ENCODE results near the gene DENND1A. TPM values are rescaled to one million over a fixed set of nuclear protein-coding genes. Genes with fewer than 3 reads are reported as not detected.

The DENND1A gene
- polyA plus RNA-seq, 2 donors: 4.6 to 4.8 TPM

DNA sequence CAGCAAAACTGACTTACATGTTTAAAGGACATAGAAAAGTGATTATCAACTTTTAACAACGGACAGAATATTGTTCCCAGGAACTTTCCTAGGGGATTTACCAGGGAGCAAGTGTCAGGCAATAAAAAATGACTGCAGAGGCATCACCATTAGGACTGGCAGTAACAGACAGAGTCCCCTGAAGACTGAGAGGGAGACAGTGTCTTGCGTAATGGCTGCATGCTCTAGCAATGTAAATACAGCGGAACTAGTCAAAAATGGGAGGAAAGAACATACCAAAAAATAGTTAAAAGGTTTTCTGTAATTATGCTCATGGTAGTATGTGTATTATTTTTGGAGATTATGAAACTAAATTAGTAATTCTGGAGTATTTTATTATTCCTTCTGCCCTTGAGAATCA is 392.1 kb downstream of the DENND1A start:
- Histone ChIP-seq H3K27me3 (ENCODE audit: control insufficient read depth in 1 of 2, insufficient read depth in 2 of 2, low read length in 2 of 2) (no peaks in the 10 kb centered on the region), H3K4me3 (ENCODE audit: low read depth in 1 of 2, low read length in 2 of 2) (no peak overlapping the region), H3K27ac (ENCODE audit: low read depth in 2 of 2, low read length in 1 of 2) (no peak overlapping the region), H3K9me3 (ENCODE audit: control insufficient read depth in 2 of 2, insufficient read depth in 1 of 2, low read depth in 1 of 2, low read length in 1 of 2) (no peaks in the 10 kb centered on the region), H3K4me1 (ENCODE audit: control insufficient read depth in 2 of 2, insufficient read depth in 2 of 2, low read length in 1 of 2) (no peaks in the 10 kb centered on the region), H3K36me3 (ENCODE audit: control insufficient read depth in 2 of 2, insufficient read depth in 2 of 2, low read length in 1 of 2) (no peaks in the 10 kb centered on the region)
- 91% methylated on average over 3 of the region's 3 CpGs for WGBS, 2 donors

DNA sequence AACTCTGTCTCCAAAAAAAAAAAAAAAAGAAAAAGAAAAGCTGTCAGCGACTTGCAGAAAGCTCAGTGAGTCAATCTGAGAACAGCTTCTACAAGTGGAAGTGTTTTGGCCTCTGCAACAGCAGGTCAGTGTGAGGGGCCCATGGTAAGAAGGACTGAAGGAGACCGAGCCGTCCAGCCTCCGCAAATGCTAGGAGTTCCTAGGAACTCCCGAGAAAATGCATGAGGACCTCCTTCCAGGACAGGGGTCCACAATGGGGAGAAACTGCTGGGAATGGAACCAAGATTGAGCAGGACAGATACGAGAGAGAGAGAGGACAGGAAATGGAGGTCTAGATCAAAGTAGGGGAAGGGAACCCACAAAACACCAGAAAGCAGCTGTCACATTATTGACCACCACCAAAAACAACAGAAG is 393.5 kb downstream of the DENND1A start:
- Histone ChIP-seq H3K36me3 (ENCODE audit: control insufficient read depth in 2 of 2, insufficient read depth in 2 of 2, low read length in 1 of 2) (no peaks in the 10 kb centered on the region), H3K9me3 (ENCODE audit: control insufficient read depth in 2 of 2, insufficient read depth in 1 of 2, low read depth in 1 of 2, low read length in 1 of 2) (no peaks in the 10 kb centered on the region), H3K27ac (ENCODE audit: low read depth in 2 of 2, low read length in 1 of 2) (no peak overlapping the region), H3K4me3 (ENCODE audit: low read depth in 1 of 2, low read length in 2 of 2) (no peak overlapping the region), H3K4me1 (ENCODE audit: control insufficient read depth in 2 of 2, insufficient read depth in 2 of 2, low read length in 1 of 2) (no peaks in the 10 kb centered on the region), H3K27me3 (ENCODE audit: control insufficient read depth in 1 of 2, insufficient read depth in 2 of 2, low read length in 2 of 2) (no peaks in the 10 kb centered on the region)
- WGBS, 2 donors: 90 to 94% methylated on average over 6 of the region's 6 CpGs

DNA sequence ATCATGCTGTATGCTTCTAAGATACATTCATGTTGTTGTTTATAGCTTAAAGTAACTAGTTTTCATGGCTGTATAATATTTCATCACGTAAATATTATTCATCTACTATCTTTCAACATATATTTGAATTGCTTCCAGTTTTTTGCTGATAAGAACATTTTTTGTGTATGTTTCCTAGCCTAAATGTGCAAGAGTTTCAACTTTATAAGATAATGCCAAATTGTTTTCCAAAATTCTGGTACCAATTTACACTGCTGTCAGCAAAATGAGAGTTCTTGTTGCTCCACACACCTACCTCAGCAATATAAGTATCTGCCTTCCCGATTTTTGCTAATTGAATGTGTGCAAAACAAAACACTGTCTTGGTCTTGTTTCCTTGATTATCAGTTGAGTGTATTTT is 395.6 kb downstream of the DENND1A start:
- 94 to 98% methylated on average over 2 of the region's 2 CpGs for WGBS, 2 donors
- Histone ChIP-seq H3K9me3 (ENCODE audit: control insufficient read depth in 2 of 2, insufficient read depth in 1 of 2, low read depth in 1 of 2, low read length in 1 of 2) (no peaks in the 10 kb centered on the region), H3K4me1 (ENCODE audit: control insufficient read depth in 2 of 2, insufficient read depth in 2 of 2, low read length in 1 of 2) (no peaks in the 10 kb centered on the region)

GRCh38 chr9:123530244-123530643 is 399.7 kb downstream of the DENND1A start:
- H3K27ac ChIP-seq (ENCODE audit: low read depth in 2 of 2, low read length in 1 of 2): no peak overlapping the region
- WGBS, 2 donors: 74 to 88% methylated on average over 4 of the region's 4 CpGs
- H3K4me3 ChIP-seq (ENCODE audit: low read depth in 1 of 2, low read length in 2 of 2): no peak overlapping the region
- H3K9me3 ChIP-seq (ENCODE audit: control insufficient read depth in 2 of 2, insufficient read depth in 1 of 2, low read depth in 1 of 2, low read length in 1 of 2): no peaks in the 10 kb centered on the region
- H3K4me1 ChIP-seq (ENCODE audit: control insufficient read depth in 2 of 2, insufficient read depth in 2 of 2, low read length in 1 of 2): no peaks in the 10 kb centered on the region
- H3K27me3 ChIP-seq (ENCODE audit: control insufficient read depth in 1 of 2, insufficient read depth in 2 of 2, low read length in 2 of 2): no peaks in the 10 kb centered on the region
- H3K36me3 ChIP-seq (ENCODE audit: control insufficient read depth in 2 of 2, insufficient read depth in 2 of 2, low read length in 1 of 2): no peaks in the 10 kb centered on the region

More for the DNA sequence above, 395.6 kb downstream of the DENND1A start:
- Histone ChIP-seq H3K36me3 (ENCODE audit: control insufficient read depth in 2 of 2, insufficient read depth in 2 of 2, low read length in 1 of 2) (no peaks in the 10 kb centered on the region), H3K27me3 (ENCODE audit: control insufficient read depth in 1 of 2, insufficient read depth in 2 of 2, low read length in 2 of 2) (no peaks in the 10 kb centered on the region), H3K27ac (ENCODE audit: low read depth in 2 of 2, low read length in 1 of 2) (no peak overlapping the region), H3K4me3 (ENCODE audit: low read depth in 1 of 2, low read length in 2 of 2) (no peak overlapping the region)

DNA sequence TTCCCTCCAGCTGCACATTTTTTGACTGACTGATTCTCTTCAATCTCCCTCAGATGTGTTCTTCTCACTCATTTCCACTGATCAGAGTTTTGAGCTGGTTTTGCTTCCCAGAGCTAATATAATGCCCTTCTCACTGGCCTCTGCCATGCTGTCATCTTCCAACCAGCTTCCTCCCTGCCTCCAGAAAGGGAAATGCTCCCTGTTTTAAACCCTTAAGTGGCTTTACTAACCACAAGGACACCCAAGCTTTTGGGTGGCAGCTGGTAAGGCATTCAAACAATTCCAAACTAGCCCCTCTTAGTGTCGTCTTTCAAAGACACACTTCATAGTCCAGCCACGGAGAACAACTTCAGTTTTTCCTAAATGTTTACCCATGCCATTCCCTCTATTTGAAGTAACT is 401.4 kb downstream of the DENND1A start:
- H3K27ac ChIP-seq (ENCODE audit: low read depth in 2 of 2, low read length in 1 of 2): no peak overlapping the region
- no peak overlapping the region for H3K4me3 ChIP-seq (ENCODE audit: low read depth in 1 of 2, low read length in 2 of 2)
- no peaks in the 10 kb centered on the region for H3K9me3 ChIP-seq (ENCODE audit: control insufficient read depth in 2 of 2, insufficient read depth in 1 of 2, low read depth in 1 of 2, low read length in 1 of 2)
- H3K27me3 ChIP-seq (ENCODE audit: control insufficient read depth in 1 of 2, insufficient read depth in 2 of 2, low read length in 2 of 2): no peaks in the 10 kb centered on the region
- H3K4me1 ChIP-seq (ENCODE audit: control insufficient read depth in 2 of 2, insufficient read depth in 2 of 2, low read length in 1 of 2): no peaks in the 10 kb centered on the region
- WGBS, 2 donors: 82 to 87% methylated on average over 2 of the region's 2 CpGs
- no peaks in the 10 kb centered on the region for H3K36me3 ChIP-seq (ENCODE audit: control insufficient read depth in 2 of 2, insufficient read depth in 2 of 2, low read length in 1 of 2)

GRCh38 chr9:123527981-123528380 is 401.9 kb downstream of the DENND1A start:
- H3K36me3 ChIP-seq (ENCODE audit: control insufficient read depth in 2 of 2, insufficient read depth in 2 of 2, low read length in 1 of 2): no peaks in the 10 kb centered on the region
- 96 to 97% methylated on average over 2 of the region's 2 CpGs for WGBS, 2 donors
- H3K4me1 ChIP-seq (ENCODE audit: control insufficient read depth in 2 of 2, insufficient read depth in 2 of 2, low read length in 1 of 2): no peaks in the 10 kb centered on the region
- H3K27ac ChIP-seq (ENCODE audit: low read depth in 2 of 2, low read length in 1 of 2): no peak overlapping the region
- H3K27me3 ChIP-seq (ENCODE audit: control insufficient read depth in 1 of 2, insufficient read depth in 2 of 2, low read length in 2 of 2): no peaks in the 10 kb centered on the region
- H3K4me3 ChIP-seq (ENCODE audit: low read depth in 1 of 2, low read length in 2 of 2): no peak overlapping the region
- no peaks in the 10 kb centered on the region for H3K9me3 ChIP-seq (ENCODE audit: control insufficient read depth in 2 of 2, insufficient read depth in 1 of 2, low read depth in 1 of 2, low read length in 1 of 2)

DNA sequence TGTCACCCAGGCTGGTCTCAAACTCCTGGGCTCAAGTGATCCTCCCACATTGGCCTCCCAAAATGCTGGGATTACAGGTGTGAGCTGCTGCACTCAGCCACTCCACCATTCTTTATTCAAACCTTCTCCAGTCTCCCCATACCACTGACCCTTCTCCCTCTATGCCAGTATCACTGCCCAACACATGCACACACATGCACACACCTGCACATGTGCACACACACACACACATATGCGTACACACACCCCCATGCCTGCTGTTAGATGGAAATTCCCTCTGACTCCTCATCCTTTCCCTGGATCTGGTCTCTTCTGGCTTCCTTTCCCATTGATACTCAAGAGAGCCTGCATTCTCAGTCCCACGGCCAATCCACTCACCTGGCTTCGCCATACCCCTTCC is 404.0 kb downstream of the DENND1A start:
- WGBS, 2 donors: 94 to 96% methylated on average over 3 of the region's 3 CpGs
- Histone ChIP-seq H3K27me3 (ENCODE audit: control insufficient read depth in 1 of 2, insufficient read depth in 2 of 2, low read length in 2 of 2) (no peaks in the 10 kb centered on the region), H3K27ac (ENCODE audit: low read depth in 2 of 2, low read length in 1 of 2) (no peak overlapping the region), H3K4me3 (ENCODE audit: low read depth in 1 of 2, low read length in 2 of 2) (no peak overlapping the region), H3K9me3 (ENCODE audit: control insufficient read depth in 2 of 2, insufficient read depth in 1 of 2, low read depth in 1 of 2, low read length in 1 of 2) (no peaks in the 10 kb centered on the region), H3K36me3 (ENCODE audit: control insufficient read depth in 2 of 2, insufficient read depth in 2 of 2, low read length in 1 of 2) (no peaks in the 10 kb centered on the region), H3K4me1 (ENCODE audit: control insufficient read depth in 2 of 2, insufficient read depth in 2 of 2, low read length in 1 of 2) (no peaks in the 10 kb centered on the region)

DNA sequence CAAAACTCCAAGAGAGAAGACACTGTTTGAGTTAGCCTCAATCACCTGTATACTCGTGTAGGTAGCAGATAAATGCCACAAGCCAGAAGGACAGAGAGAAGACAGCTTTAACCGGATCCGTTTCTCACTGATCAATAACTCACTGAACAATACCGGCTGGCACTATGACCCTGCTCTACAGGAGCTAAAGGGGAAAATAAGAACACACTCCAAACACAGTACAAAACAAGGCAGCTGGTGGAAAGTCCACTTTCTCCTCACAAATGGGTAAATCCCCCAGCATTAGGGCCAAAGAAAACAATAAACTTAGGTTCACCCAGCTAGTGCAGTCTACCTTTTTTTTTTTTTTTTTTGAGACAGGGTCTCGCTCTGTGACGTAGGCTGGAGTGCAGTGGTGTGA is 404.5 kb downstream of the DENND1A start:
- no peaks in the 10 kb centered on the region for H3K27me3 ChIP-seq (ENCODE audit: control insufficient read depth in 1 of 2, insufficient read depth in 2 of 2, low read length in 2 of 2)
- WGBS, 2 donors: 85 to 86% methylated on average over 6 of the region's 6 CpGs
- no peaks in the 10 kb centered on the region for H3K9me3 ChIP-seq (ENCODE audit: control insufficient read depth in 2 of 2, insufficient read depth in 1 of 2, low read depth in 1 of 2, low read length in 1 of 2)
- H3K36me3 ChIP-seq (ENCODE audit: control insufficient read depth in 2 of 2, insufficient read depth in 2 of 2, low read length in 1 of 2): no peaks in the 10 kb centered on the region
- H3K27ac ChIP-seq (ENCODE audit: low read depth in 2 of 2, low read length in 1 of 2): no peak overlapping the region
- no peaks in the 10 kb centered on the region for H3K4me1 ChIP-seq (ENCODE audit: control insufficient read depth in 2 of 2, insufficient read depth in 2 of 2, low read length in 1 of 2)
- no peak overlapping the region for H3K4me3 ChIP-seq (ENCODE audit: low read depth in 1 of 2, low read length in 2 of 2)

DNA sequence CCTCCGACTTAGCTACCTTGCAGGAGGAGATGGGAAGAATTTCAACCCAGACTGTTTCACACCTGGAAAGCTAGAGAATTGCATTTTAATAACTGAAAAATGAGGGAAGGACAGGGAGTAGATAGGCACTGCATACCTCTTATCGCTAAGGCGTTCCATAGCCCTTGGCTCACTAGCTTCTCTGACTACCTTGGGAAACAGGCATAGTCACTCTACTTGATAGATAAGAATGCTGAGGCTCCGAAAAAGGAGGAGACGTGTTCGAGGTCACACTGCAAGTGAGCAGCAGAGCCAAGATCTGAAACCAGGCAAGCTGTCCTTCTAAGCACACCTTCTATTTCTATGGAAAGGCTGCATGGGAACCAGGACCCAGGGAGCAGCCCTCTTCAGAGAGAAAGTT is 405.1 kb downstream of the DENND1A start:
- Histone ChIP-seq H3K36me3 (ENCODE audit: control insufficient read depth in 2 of 2, insufficient read depth in 2 of 2, low read length in 1 of 2) (no peaks in the 10 kb centered on the region), H3K9me3 (ENCODE audit: control insufficient read depth in 2 of 2, insufficient read depth in 1 of 2, low read depth in 1 of 2, low read length in 1 of 2) (no peaks in the 10 kb centered on the region), H3K27ac (ENCODE audit: low read depth in 2 of 2, low read length in 1 of 2) (no peak overlapping the region), H3K4me1 (ENCODE audit: control insufficient read depth in 2 of 2, insufficient read depth in 2 of 2, low read length in 1 of 2) (no peaks in the 10 kb centered on the region), H3K4me3 (ENCODE audit: low read depth in 1 of 2, low read length in 2 of 2) (no peak overlapping the region), H3K27me3 (ENCODE audit: control insufficient read depth in 1 of 2, insufficient read depth in 2 of 2, low read length in 2 of 2) (no peaks in the 10 kb centered on the region)
- 94 to 97% methylated on average over 6 of the region's 6 CpGs for WGBS, 2 donors

GRCh38 chr9:123523845-123524244 is 406.1 kb downstream of the DENND1A start:
- WGBS, 2 donors: 94 to 98% methylated on average over 2 of the region's 2 CpGs
- Histone ChIP-seq H3K4me1 (ENCODE audit: control insufficient read depth in 2 of 2, insufficient read depth in 2 of 2, low read length in 1 of 2) (no peaks in the 10 kb centered on the region), H3K9me3 (ENCODE audit: control insufficient read depth in 2 of 2, insufficient read depth in 1 of 2, low read depth in 1 of 2, low read length in 1 of 2) (no peaks in the 10 kb centered on the region), H3K36me3 (ENCODE audit: control insufficient read depth in 2 of 2, insufficient read depth in 2 of 2, low read length in 1 of 2) (no peaks in the 10 kb centered on the region), H3K27me3 (ENCODE audit: control insufficient read depth in 1 of 2, insufficient read depth in 2 of 2, low read length in 2 of 2) (no peaks in the 10 kb centered on the region), H3K27ac (ENCODE audit: low read depth in 2 of 2, low read length in 1 of 2) (no peak overlapping the region), H3K4me3 (ENCODE audit: low read depth in 1 of 2, low read length in 2 of 2) (no peak overlapping the region)

Data from esophagus (tissue), 2 donors.